Activated T-cell treated with anti-CD3 and anti-CD28 coated beads for 1 hour (primary cell): ENCODE results near the gene HECW1.

ENCODE experiments used
- DNase-seq: peaks from one replicate; pipeline ENCODE4 v3.0.0-alpha.2; 2020; ENCODE audit warnings: low read depth

Gene HECW1

GRCh38 chr7:43438897-43439479 lies 326.5 kb downstream of the HECW1 start:
- no peak for DNase-seq

GRCh38 chr7:43439631-43440401 lies 327.4 kb downstream of the HECW1 start:
- peak; percentile 25 for DNase-seq

GRCh38 chr7:43441231-43442130 lies 329.0 kb downstream of the HECW1 start:
- no peak for DNase-seq

- no peak for DNase-seq
Observed at GRCh38 chr7:43443381-43443780, 330.9 kb downstream of the HECW1 start.

- no peak for DNase-seq
Observed at GRCh38 chr7:43444711-43445578, 332.5 kb downstream of the HECW1 start.

GRCh38 chr7:43449577-43449976 lies 337.1 kb downstream of the HECW1 start:
- no peak for DNase-seq

- DNase-seq: no peak
Observed at GRCh38 chr7:43450894-43451293, 338.4 kb downstream of the HECW1 start.

- DNase-seq: no peak
Observed at GRCh38 chr7:43454936-43455518, 342.6 kb downstream of the HECW1 start.

GRCh38 chr7:43456200-43456599 lies 343.8 kb downstream of the HECW1 start:
- DNase-seq: no peak

- no peak for DNase-seq
Observed at GRCh38 chr7:43458330-43459018, 346.0 kb downstream of the HECW1 start.

- no peak for DNase-seq
Observed at GRCh38 chr7:43459019-43459337, 346.5 kb downstream of the HECW1 start.

GRCh38 chr7:43460733-43461348 lies 348.4 kb downstream of the HECW1 start:
- DNase-seq: no peak

- no peak for DNase-seq
Observed at GRCh38 chr7:43461349-43462024, 349.0 kb downstream of the HECW1 start.

GRCh38 chr7:43462836-43463235 lies 350.4 kb downstream of the HECW1 start:
- DNase-seq: no peak

GRCh38 chr7:43463401-43463980 lies 351.0 kb downstream of the HECW1 start:
- no peak for DNase-seq

- DNase-seq: no peak
Observed at GRCh38 chr7:43465581-43466554, 353.4 kb downstream of the HECW1 start.

- DNase-seq: no peak
Observed at GRCh38 chr7:43467406-43467805, 355.0 kb downstream of the HECW1 start.

GRCh38 chr7:43467846-43468245 lies 355.4 kb downstream of the HECW1 start:
- no peak for DNase-seq
